Esophagus squamous epithelium (tissue), 5 donors: ENCODE data around the gene GCFC2. TPM values are rescaled to one million over a fixed set of nuclear protein-coding genes. Genes with fewer than 3 reads are reported as not detected.
A peak's percentile ranks its signal among the peaks of the same experiment; 100 is the strongest.

Experiments
- DNase-seq: peaks from one replicate; lab custom pipeline; 2025; lab: John Stamatoyannopoulos, UW
- H3K27ac ChIP-seq, 4 donors: fragments of 200-600 bp; sonication (generic); one replicate each; pipeline ENCODE4 v1.5.1; 2016 to 2019; ENCODE audit warnings: mild to moderate bottlenecking in 1 of 4
- H3K27me3 ChIP-seq, 4 donors: fragments of 200-600 bp; sonication (generic); 1 replicate in 3 of 4; 2 replicates in 1 of 4; pipeline versions ENCODE4 v1.5.1 to v1.6.0; 2017 to 2021; ENCODE audit warnings: antibody characterized with exemption in 1 of 4
- H3K36me3 ChIP-seq, 3 donors: fragments of 200-600 bp; sonication (generic); one replicate each; pipeline ENCODE4 v1.5.1; 2016 to 2019
- H3K4me1 ChIP-seq, 3 donors: fragments of 200-600 bp; sonication (generic); one replicate each; pipeline ENCODE4 v1.5.1; 2017 to 2019
- H3K4me3 ChIP-seq, 4 donors: fragments of 200-600 bp; sonication (generic); 1 replicate in 3 of 4; 2 replicates in 1 of 4; pipeline ENCODE4 v1.5.1; 2016 to 2019; ENCODE audit warnings: mild to moderate bottlenecking in 2 of 4, moderate library complexity in 1 of 4
- H3K9me3 ChIP-seq, 3 donors: fragments of 200-600 bp; sonication (generic); one replicate each; pipeline ENCODE4 v1.5.1; 2016 to 2019
- CTCF ChIP-seq, 6 experiments: fragments of 450-650 bp in 4 of 6; fragments of 200-600 bp in 2 of 6; sonication (generic) in 2 of 6; IDR thresholded peaks; one replicate each; pipeline ENCODE4 v1.5.1; 2016 to 2019; ENCODE audit warnings: antibody characterized with exemption in 6 of 6, mild to moderate bottlenecking in 4 of 6, moderate library complexity in 4 of 6
- POLR2A ChIP-seq, 4 donors: fragments of 450-650 bp; IDR thresholded peaks; one replicate each; pipeline ENCODE4 v1.6.1; 2017; ENCODE audit warnings: antibody characterized with exemption in 4 of 4, mild to moderate bottlenecking in 4 of 4, moderate library complexity in 3 of 4
- WGBS, 2 donors: methylation state at CpG; one replicate each; pipeline ENCODE4 v1.1.5; 2018; 5-methylcytosine and 5-hydroxymethylcytosine counted together
- intact Hi-C: fragments of 100-400 bp; cut with DNase I; formaldehyde crosslinking; loops from one replicate; pipeline ENCODE4 v1.15.0; 2022
- total RNA-seq, 4 donors: library from RNA; depleted of rRNA; stranded (reverse); fragments of >200 nt; gene quantifications; one replicate each; pipeline ENCODE4 v1.1.0, GENCODE V29; 2016
- donor health status: DM: yes; HTN: yes; CAD: no.

GCFC2 gene
- 10 to 100 TPM; 10.2 to 22.7 (median 14.5) TPM for total RNA-seq

- DNase-seq: peak; percentile 26
- Histone ChIP-seq H3K36me3 (no peaks in the 10 kb centered on the region), H3K4me3 (peak within 1 kb of the TSS; percentile 55 to 85 (median 64)), H3K9me3 (no peaks in the 10 kb centered on the region), H3K27me3 (no peaks in the 10 kb centered on the region), H3K27ac (peak within 1 kb of the TSS; percentile 88 to 95 (median 90)), H3K4me1 (peaks cover 0 to 30% (median 7%) of the 10 kb centered on the region in 3 donors)
- intact Hi-C loops: no loop called here
- WGBS, 2 donors: 0 to 38% methylated on average over 2 to 6 of the region's 66 CpGs
- TF ChIP-seq POLR2A (IDR thresholded peaks at IDR 0.05) (peak in 2 of 4 donors; percentile 45 to 54), CTCF (IDR thresholded peaks at IDR 0.05) (peak in 5 of 6 experiments; percentile 22 to 55 (median 36))
Observed at GRCh38 chr2:75710577-75711253, at the start of gene GCFC2. Gene GCFC2, minus strand, starts transcription at chr2:75710915. Its CDS starts 60 bp downstream, at chr2:75710855.

- Histone ChIP-seq H3K4me3 (no peak overlapping the region), H3K27ac (no peak overlapping the region), H3K27me3 (no peaks in the 10 kb centered on the region), H3K4me1 (no peaks in the 10 kb centered on the region), H3K36me3 (no peaks in the 10 kb centered on the region), H3K9me3 (no peaks in the 10 kb centered on the region)
- TF ChIP-seq POLR2A (IDR thresholded peaks at IDR 0.05): no peak
- no peak for TF ChIP-seq CTCF (IDR thresholded peaks at IDR 0.05)
- no peak for DNase-seq
- intact Hi-C loops: no loop called here
- 38 to 39% methylated on average over 1 of the region's 1 CpG for WGBS, 2 donors
Observed at GRCh38 chr2:75752828-75753227, 42.1 kb upstream of the GCFC2 start.

- Histone ChIP-seq H3K9me3 (no peaks in the 10 kb centered on the region), H3K27ac (no peak overlapping the region), H3K36me3 (no peaks in the 10 kb centered on the region), H3K4me1 (no peaks in the 10 kb centered on the region), H3K27me3 (no peaks in the 10 kb centered on the region), H3K4me3 (no peak overlapping the region)
- intact Hi-C loops: no loop called here
- no peak for DNase-seq
- 49 to 63% methylated on average over 5 of the region's 5 CpGs for WGBS, 2 donors
- TF ChIP-seq POLR2A (IDR thresholded peaks at IDR 0.05): no peak
- no peak for TF ChIP-seq CTCF (IDR thresholded peaks at IDR 0.05)
Observed at GRCh38 chr2:75751824-75752468, 41.2 kb upstream of the GCFC2 start.

- H3K36me3 ChIP-seq: no peaks in the 10 kb centered on the region
- 80 to 81% methylated on average over 4 of the region's 4 CpGs for WGBS, 2 donors
- H3K27ac ChIP-seq: no peak overlapping the region
- no peak for TF ChIP-seq POLR2A (IDR thresholded peaks at IDR 0.05)
- no peak for TF ChIP-seq CTCF (IDR thresholded peaks at IDR 0.05)
- no peaks in the 10 kb centered on the region for H3K4me1 ChIP-seq
- DNase-seq: no peak
- H3K27me3 ChIP-seq: no peaks in the 10 kb centered on the region
- no peak overlapping the region for H3K4me3 ChIP-seq
- intact Hi-C loops: no loop called here
- no peaks in the 10 kb centered on the region for H3K9me3 ChIP-seq
Observed at GRCh38 chr2:75751360-75751759, 40.6 kb upstream of the GCFC2 start.

- Histone ChIP-seq H3K27ac (no peak overlapping the region), H3K4me3 (no peak overlapping the region), H3K27me3 (peaks cover 0 to 9% (median 0%) of the 10 kb centered on the region in 4 donors), H3K4me1 (no peaks in the 10 kb centered on the region), H3K9me3 (no peaks in the 10 kb centered on the region), H3K36me3 (no peaks in the 10 kb centered on the region)
- no peak for TF ChIP-seq POLR2A (IDR thresholded peaks at IDR 0.05)
- no peak for TF ChIP-seq CTCF (IDR thresholded peaks at IDR 0.05)
- intact Hi-C loops: no loop called here
- no peak for DNase-seq
- no CpG with 5 or more reads among the region's 1 CpG for WGBS, 2 donors
Observed at GRCh38 chr2:75737961-75738360, 27.2 kb upstream of the GCFC2 start.
